Adrenal gland (tissue), 12 donors: ENCODE results near the gene GRWD1. TPM values are rescaled to one million over a fixed set of nuclear protein-coding genes. Genes with fewer than 3 reads are reported as not detected.
A peak's percentile ranks its signal among the peaks of the same experiment; 100 is the strongest.

Source experiments
- DNase-seq, 7 donors: peaks; one replicate each; pipeline ENCODE4 v3.0.0-alpha.2; 2019 to 2020
- H3K27ac ChIP-seq, 5 donors: fragments of 200-600 bp; sonication (generic) in 4 of 5; 1 replicate in 3 of 5; 2 replicates in 2 of 5; pipeline versions ENCODE4 v1.5.1 to v1.8.0; 2016 to 2020; ENCODE audit warnings: mild to moderate bottlenecking in 1 of 5
- H3K27me3 ChIP-seq: fragments of 200-600 bp; 2 replicates; pipeline ENCODE4 v1.8.0; 2021
- H3K36me3 ChIP-seq, 2 donors: fragments of 200-600 bp; replicated peaks in 1 of 2; 1 replicate in 1 of 2; 2 replicates in 1 of 2; pipeline versions ENCODE4 v1.5.1 to v1.8.0; 2018 to 2022
- H3K4me1 ChIP-seq, 2 donors: fragments of 200-600 bp; replicated peaks in 1 of 2; 1 replicate in 1 of 2; 2 replicates in 1 of 2; pipeline versions ENCODE4 v1.5.1 to v1.8.0; 2018 to 2021
- H3K4me3 ChIP-seq, 4 donors: fragments of 200-600 bp; sonication (generic) in 3 of 4; one replicate each; pipeline ENCODE4 v1.5.1; 2016 to 2018
- H3K9me3 ChIP-seq, 3 donors: fragments of 200-600 bp; sonication (generic) in 1 of 3; replicated peaks in 1 of 3; 1 replicate in 2 of 3; 2 replicates in 1 of 3; pipeline versions ENCODE4 v1.5.1 to v1.8.0; 2016 to 2021
- POLR2A ChIP-seq, 2 donors: fragments of 450-650 bp; IDR thresholded peaks; one replicate each; pipeline ENCODE4 v1.6.1; 2017; ENCODE audit warnings: antibody characterized with exemption in 2 of 2, mild to moderate bottlenecking in 2 of 2, moderate library complexity in 1 of 2
- WGBS, 4 donors: extraction: QIAGEN DNeasy Blood & Tissue Kit in 2 of 4; methylation state at CpG; one replicate each; pipeline versions ENCODE4 v1.1.5 to v1.1.7; 2013 to 2017; 5-methylcytosine and 5-hydroxymethylcytosine counted together
- intact Hi-C, 2 donors: fragments of 100-400 bp; cut with DNase I; formaldehyde crosslinking; loops; one replicate each; pipeline versions ENCODE4 v1.14.1 to v1.15.0; 2022 to 2023
- polyA plus RNA-seq, 3 donors: library from polyadenylated mRNA; stranded (reverse); fragments of 200-250 nt in 2 of 3; fragments of 350-450 nt in 1 of 3; fragmentation: Illumina TruSeq in 1 of 3; extraction: RNeasy Lipid Tissue Mini Kit (QIAGEN cat#74804) in 1 of 3; gene quantifications; one replicate each; pipeline ENCODE4 v1.2.3, GENCODE V29; 2013 to 2014
- total RNA-seq, 9 donors: library from RNA; depleted of rRNA in 4 of 9; stranded (reverse); fragments of >200 nt in 4 of 9; fragments of 120-200 nt in 1 of 9; fragmentation: NEBNext Ultra II Directional in 1 of 9; extraction: Animal tissue kit (Norgen Biotek cat#: 25700) in 1 of 9; gene quantifications; one replicate each; pipeline versions ENCODE4 v1.1.0 to v1.2.4, GENCODE V29; 2013 to 2023
- TF ChIP-seq, protein P1 (sequence below), 6 experiments: fragments of 450-650 bp in 4 of 6; fragments of 200-600 bp in 2 of 6; sonication (generic) in 1 of 6; IDR thresholded peaks; 1 replicate in 5 of 6; 2 replicates in 1 of 6; pipeline versions ENCODE4 v1.5.1 to v1.8.0; 2016 to 2021; ENCODE audit warnings: antibody characterized with exemption in 6 of 6, mild to moderate bottlenecking in 2 of 6, moderate library complexity in 1 of 6
- donor health status: healthy with polysubstance abuse.
- donor health status: Bipolar disorder and iron deficiency.
- donor health status: DM: yes; HTN: yes; CAD: no.
- donor health status: DM: no; HTN: no; CAD: no.
- donor health status: DM: no; HTN: no; CAD: no.
- donor health status: DM: yes; HTN: yes; CAD: no.

GRWD1 gene
- total and polyA plus RNA-seq, 12 donors, result 6.6 to 48.4 (median 24.0) TPM

- Histone ChIP-seq H3K27me3 (no peaks in the 10 kb centered on the region), H3K27ac (no peak overlapping the region), H3K4me3 (no peak overlapping the region), H3K36me3 (peaks cover 0 to 70% of the 10 kb centered on the region in 2 donors), H3K9me3 (no peaks in the 10 kb centered on the region), H3K4me1 (no peaks in the 10 kb centered on the region)
- TF ChIP-seq, protein P1, sequence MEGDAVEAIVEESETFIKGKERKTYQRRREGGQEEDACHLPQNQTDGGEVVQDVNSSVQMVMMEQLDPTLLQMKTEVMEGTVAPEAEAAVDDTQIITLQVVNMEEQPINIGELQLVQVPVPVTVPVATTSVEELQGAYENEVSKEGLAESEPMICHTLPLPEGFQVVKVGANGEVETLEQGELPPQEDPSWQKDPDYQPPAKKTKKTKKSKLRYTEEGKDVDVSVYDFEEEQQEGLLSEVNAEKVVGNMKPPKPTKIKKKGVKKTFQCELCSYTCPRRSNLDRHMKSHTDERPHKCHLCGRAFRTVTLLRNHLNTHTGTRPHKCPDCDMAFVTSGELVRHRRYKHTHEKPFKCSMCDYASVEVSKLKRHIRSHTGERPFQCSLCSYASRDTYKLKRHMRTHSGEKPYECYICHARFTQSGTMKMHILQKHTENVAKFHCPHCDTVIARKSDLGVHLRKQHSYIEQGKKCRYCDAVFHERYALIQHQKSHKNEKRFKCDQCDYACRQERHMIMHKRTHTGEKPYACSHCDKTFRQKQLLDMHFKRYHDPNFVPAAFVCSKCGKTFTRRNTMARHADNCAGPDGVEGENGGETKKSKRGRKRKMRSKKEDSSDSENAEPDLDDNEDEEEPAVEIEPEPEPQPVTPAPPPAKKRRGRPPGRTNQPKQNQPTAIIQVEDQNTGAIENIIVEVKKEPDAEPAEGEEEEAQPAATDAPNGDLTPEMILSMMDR (IDR thresholded peaks at IDR 0.05), result no peak
- no peak for TF ChIP-seq POLR2A (IDR thresholded peaks at IDR 0.05)
- intact Hi-C loops, result no loop called here
- no peak for DNase-seq
- 81 to 90% (median 86%) methylated on average over 7 to 33 of the region's 33 CpGs for WGBS, 4 donors
Measured at GRCh38 chr19:48452289-48453190, 6.8 kb downstream of the GRWD1 start.

DNA sequence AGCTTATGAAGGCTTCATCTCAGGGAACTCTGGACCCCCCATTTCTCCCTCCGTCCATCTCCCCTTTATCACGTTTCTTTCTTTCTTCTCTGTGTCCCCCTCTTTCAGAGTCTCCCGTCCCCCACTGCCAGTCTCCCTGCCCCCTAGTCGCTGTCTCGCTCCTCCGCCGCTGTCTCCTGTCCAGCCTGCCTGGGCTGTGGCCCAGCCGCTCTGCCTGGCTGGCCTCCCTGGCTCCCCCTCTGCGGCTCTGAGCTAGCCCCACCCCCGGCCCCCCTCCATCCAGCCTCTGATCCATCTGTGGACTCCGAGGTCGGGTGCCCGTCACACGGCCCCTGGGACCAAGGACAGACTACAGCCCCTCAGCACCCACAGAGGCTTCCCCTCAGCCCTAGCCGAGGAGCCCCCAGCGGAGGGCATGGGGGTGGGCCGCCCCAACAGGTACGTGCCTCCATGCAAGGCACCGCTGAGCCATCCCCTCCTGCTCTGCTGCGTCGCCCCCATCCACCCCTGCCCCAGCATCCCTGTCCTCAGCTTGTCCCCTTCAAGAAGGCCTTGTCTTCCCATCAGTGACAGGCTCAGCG is 8.5 kb downstream of the GRWD1 start:
- peak in 1 of 7 donors; percentile 40 for DNase-seq
- Histone ChIP-seq H3K9me3 (no peaks in the 10 kb centered on the region), H3K4me1 (no peaks in the 10 kb centered on the region), H3K4me3 (no peak overlapping the region), H3K27ac (no peak overlapping the region), H3K27me3 (no peaks in the 10 kb centered on the region), H3K36me3 (peaks cover 0 to 62% of the 10 kb centered on the region in 2 donors)
- WGBS, 4 donors, result 74 to 90% (median 85%) methylated on average over 18 to 22 of the region's 22 CpGs
- intact Hi-C loops, result no loop called here
- TF ChIP-seq, protein P1 (IDR thresholded peaks at IDR 0.05), result no peak
- TF ChIP-seq POLR2A (IDR thresholded peaks at IDR 0.05), result no peak

- TF ChIP-seq, protein P1 (IDR thresholded peaks at IDR 0.05), result no peak
- TF ChIP-seq POLR2A (IDR thresholded peaks at IDR 0.05), result no peak
- no peak for DNase-seq
- no peak within 1 kb of the TSS for H3K4me3 ChIP-seq
- intact Hi-C loops, result no loop called here
- H3K36me3 ChIP-seq, result peaks cover 0 to 51% of the 10 kb centered on the region in 2 donors
- 87 to 94% (median 91%) methylated on average over 9 to 16 of the region's 16 CpGs for WGBS, 4 donors
- H3K27me3 ChIP-seq, result no peaks in the 10 kb centered on the region
- no peak within 1 kb of the TSS for H3K27ac ChIP-seq
- no peaks in the 10 kb centered on the region for H3K4me1 ChIP-seq
- no peaks in the 10 kb centered on the region for H3K9me3 ChIP-seq
Measured at GRCh38 chr19:48455171-48455907, 9.6 kb downstream of the GRWD1 start, which contains the start of gene KCNJ14. Gene KCNJ14, plus strand, starts transcription at chr19:48455574. Its CDS starts 6,151 bp downstream, at chr19:48461725.
